IMR-90 (cell line): Measurements from ENCODE around the gene HECW1. TPM values are rescaled to one million over a fixed set of nuclear protein-coding genes. Genes with fewer than 3 reads are reported as not detected.

ENCODE experiments used
- ATAC-seq: fragments of 200-7000 bp; cut with Tn5 transposase; 2 replicates; pipeline ENCODE4 v1.9.1; 2020; ENCODE audit warnings: low read depth, mild to moderate bottlenecking, moderate library complexity
- BruUV-seq: library from RNA; stranded (reverse); fragments of 400-500 nt; replicated peaks from 2 replicates; lab custom pipeline; 2021; lab: Mats Ljungman, UMichigan
- CTCF ChIA-PET: fragments of 300-600 bp; formaldehyde crosslinking; extraction: SDS; loops from one replicate; lab custom pipeline; 2021; ENCODE audit warnings: antibody characterized with exemption; lab: Yijun Ruan, JAX
- POLR2A ChIA-PET: fragments of 300-600 bp; sonication (Branson Sonifier 250); formaldehyde crosslinking; loops from one replicate; lab custom pipeline; 2022; ENCODE audit warnings: antibody characterized with exemption; ENCODE audit not compliant: unreplicated experiment; lab: Charles Lee
- DNase-seq: peaks from one replicate; pipeline ENCODE4 v3.0.0; 2013
- H2AFZ ChIP-seq: replicated peaks from 2 replicates; pipeline ENCODE3; 2013; ENCODE audit warnings: low read length, mild to moderate bottlenecking; ENCODE audit not compliant: poor library complexity
- H2AK5ac ChIP-seq: 2 replicates; pipeline ENCODE4 v1.6.1; 2013; ENCODE audit warnings: low read depth, low read length, inconsistent platforms
- H2AK9ac ChIP-seq: replicated peaks from 2 replicates; pipeline ENCODE3; 2013; ENCODE audit warnings: mild to moderate bottlenecking, low read depth, low read length, moderate library complexity; ENCODE audit not compliant: poor library complexity
- H2BK120ac ChIP-seq: 2 replicates; pipeline ENCODE4 v1.6.1; 2013; ENCODE audit warnings: low read depth, low read length, inconsistent platforms
- H2BK15ac ChIP-seq: 3 replicates; pipeline ENCODE4 v1.6.1; 2013; ENCODE audit warnings: low read depth, low read length, inconsistent platforms
- H2BK20ac ChIP-seq: 2 replicates; pipeline ENCODE4 v1.6.1; 2013; ENCODE audit warnings: low read depth, mild to moderate bottlenecking, inconsistent platforms, low read length, moderate library complexity
- H2BK5ac ChIP-seq: 2 replicates; pipeline ENCODE4 v1.6.1; 2013; ENCODE audit warnings: mild to moderate bottlenecking, low read depth, low read length, inconsistent platforms; ENCODE audit not compliant: poor library complexity, severe bottlenecking
- H3K14ac ChIP-seq: replicated peaks from 2 replicates; pipeline ENCODE4 v1.6.1; 2013; ENCODE audit warnings: low read depth, low read length, inconsistent platforms
- H3K18ac ChIP-seq: 2 replicates; pipeline ENCODE4 v1.6.1; 2013; ENCODE audit warnings: low read depth, low read length, control low read depth
- H3K23ac ChIP-seq: 2 replicates; pipeline ENCODE4 v1.6.1; 2013; ENCODE audit warnings: low read depth, low read length, inconsistent platforms
- H3K27ac ChIP-seq: 2 replicates; pipeline ENCODE4 v1.5.1; 2013; ENCODE audit warnings: mild to moderate bottlenecking, control low read depth, low read length; ENCODE audit not compliant: insufficient read depth
- H3K27me3 ChIP-seq: 2 replicates; pipeline ENCODE4 v1.6.1; 2013; ENCODE audit warnings: low read length; ENCODE audit not compliant: control insufficient read depth, insufficient read depth
- H3K36me3 ChIP-seq: 2 replicates; pipeline ENCODE4 v1.6.1; 2013; ENCODE audit warnings: low read length, mixed read lengths; ENCODE audit not compliant: control insufficient read depth, insufficient read depth
- H3K4ac ChIP-seq: 2 replicates; pipeline ENCODE4 v1.6.1; 2013; ENCODE audit warnings: low read depth, low read length, inconsistent platforms
- H3K4me1 ChIP-seq: 2 replicates; pipeline ENCODE4 v1.6.1; 2013; ENCODE audit warnings: low read length, mixed read lengths; ENCODE audit not compliant: control insufficient read depth, insufficient read depth
- H3K4me2 ChIP-seq: 2 replicates; pipeline ENCODE4 v1.6.1; 2013; ENCODE audit warnings: low read depth, mild to moderate bottlenecking, control low read depth, low read length, moderate library complexity
- H3K4me3 ChIP-seq: 2 replicates; pipeline ENCODE4 v1.5.1; 2013; ENCODE audit warnings: low read depth, mild to moderate bottlenecking, control low read depth, low read length, moderate library complexity; ENCODE audit not compliant: insufficient read depth
- H3K56ac ChIP-seq: 2 replicates; pipeline ENCODE4 v1.6.1; 2013; ENCODE audit warnings: low read length, inconsistent platforms; ENCODE audit not compliant: insufficient read depth; ENCODE audit errors: extremely low read depth
- H3K79me1 ChIP-seq, 2 experiments: 2 replicates each; pipeline ENCODE4 v1.6.1; 2013; ENCODE audit warnings: low read length in 2 of 2, inconsistent platforms in 1 of 2, low read depth in 1 of 2
- H3K9ac ChIP-seq: 2 replicates; pipeline ENCODE4 v1.6.1; 2013; ENCODE audit warnings: low read depth, low read length, control low read depth
- H3K9me1 ChIP-seq: 2 replicates; pipeline ENCODE4 v1.6.1; 2013; ENCODE audit warnings: low read length, inconsistent platforms; ENCODE audit not compliant: insufficient read depth
- H3K9me3 ChIP-seq: 2 replicates; pipeline ENCODE4 v1.6.1; 2013; ENCODE audit warnings: low read length; ENCODE audit not compliant: control insufficient read depth, insufficient read depth
- H4K20me1 ChIP-seq: 2 replicates; pipeline ENCODE4 v1.6.1; 2013; ENCODE audit warnings: low read length, inconsistent platforms; ENCODE audit not compliant: insufficient read depth
- H4K5ac ChIP-seq: 2 replicates; pipeline ENCODE4 v1.6.1; 2013; ENCODE audit warnings: mild to moderate bottlenecking, low read depth, low read length, control low read depth
- H4K8ac ChIP-seq, 2 experiments: 2 replicates each; pipeline ENCODE4 v1.6.1; 2013; ENCODE audit warnings: low read depth in 2 of 2, low read length in 2 of 2, control low read depth in 1 of 2, inconsistent platforms in 1 of 2
- H4K91ac ChIP-seq: 2 replicates; pipeline ENCODE4 v1.6.1; 2013; ENCODE audit warnings: low read depth, low read length, inconsistent platforms; ENCODE audit not compliant: insufficient read depth
- CHD1 ChIP-seq: IDR thresholded peaks from 2 replicates; pipeline ENCODE4 v1.6.1; 2012; ENCODE audit warnings: low read depth, low read length, improper control_type of control experiment
- CTCF ChIP-seq: conservative IDR thresholded peaks from 2 replicates; pipeline ENCODE4 v1.5.1; 2012; ENCODE audit warnings: mild to moderate bottlenecking, low read depth, low read length, improper control_type of control experiment
- FOS ChIP-seq: fragments of 150-350 bp; IDR thresholded peaks from 2 replicates; pipeline ENCODE4 v1.6.1; 2016; ENCODE audit warnings: low read depth, low read length
- MAFK ChIP-seq: IDR thresholded peaks from 2 replicates; pipeline ENCODE4 v1.6.1; 2012; ENCODE audit warnings: low read depth, low read length, improper control_type of control experiment
- MAZ ChIP-seq: IDR thresholded peaks from 2 replicates; pipeline ENCODE4 v1.6.1; 2012; ENCODE audit warnings: low read depth, mild to moderate bottlenecking, low read length, improper control_type of control experiment, moderate library complexity, borderline replicate concordance
- NFE2L2 ChIP-seq: fragments of 150-350 bp; IDR thresholded peaks from 2 replicates; pipeline ENCODE4 v1.6.1; 2016; ENCODE audit warnings: low read depth, mild to moderate bottlenecking, low read length
- POLR2A ChIP-seq: IDR thresholded peaks from 2 replicates; pipeline ENCODE4 v1.6.1; 2012; ENCODE audit warnings: mild to moderate bottlenecking, low read depth, low read length
- RAD21 ChIP-seq: IDR thresholded peaks from 2 replicates; pipeline ENCODE4 v1.6.1; 2012; ENCODE audit warnings: low read length, improper control_type of control experiment
- RFX5 ChIP-seq: IDR thresholded peaks from 2 replicates; pipeline ENCODE4 v1.8.0; 2012; ENCODE audit warnings: low read depth, mild to moderate bottlenecking, low read length, moderate library complexity
- SMC3 ChIP-seq: fragments of 150-350 bp; IDR thresholded peaks from 2 replicates; pipeline ENCODE4 v1.6.1; 2016; ENCODE audit warnings: low read depth, mild to moderate bottlenecking, antibody characterized with exemption, low read length, moderate library complexity
- WGBS, 2 experiments: methylation state at CpG; one replicate each; pipeline versions ENCODE4 v1.1.5 to v1.1.7; 2013; ENCODE audit warnings: missing lambda C conversion rate in 2 of 2; ENCODE audit not compliant: insufficient read length in 1 of 2; ENCODE audit errors: extremely low coverage in 2 of 2; 5-methylcytosine and 5-hydroxymethylcytosine counted together
- dilution Hi-C: fragments of 300-500 bp; cut with HindIII; formaldehyde crosslinking; loops from one replicate; pipeline ENCODE4 v1.14.3; 2018; ENCODE audit warnings: low sequenced_read_pairs; ENCODE audit not compliant: unreplicated experiment
- in situ Hi-C: fragments of 300-500 bp; cut with MboI; formaldehyde crosslinking; loops from 3 replicates; pipeline ENCODE4 v1.14.3; 2019; ENCODE audit warnings: low sequenced_read_pairs, inconsistent platforms, mixed read lengths
- intact Hi-C: fragments of 100-400 bp; cut with micrococcal nuclease; formaldehyde crosslinking; loops from 2 replicates; pipeline ENCODE4 v1.10.0; 2022
- polyA plus RNA-seq, 3 experiments: library from polyadenylated mRNA; depleted of rRNA; stranded (reverse); fragments of >200 nt; gene quantifications; 2 replicates each; pipeline ENCODE4 v1.2.3, GENCODE V29; 2012; ENCODE audit warnings: low replicate concordance in 1 of 3
- total RNA-seq: library from RNA; depleted of rRNA; stranded (reverse); fragments of >200 nt; gene quantifications from 2 replicates; pipeline ENCODE4 v1.2.3, GENCODE V29; 2012
- TF ChIP-seq, protein P1 (sequence below): fragments of 150-350 bp; IDR thresholded peaks from 2 replicates; pipeline ENCODE4 v1.6.1; 2016; ENCODE audit warnings: low read depth, mild to moderate bottlenecking, low read length, moderate library complexity, borderline replicate concordance

HECW1 gene
- total and polyA plus RNA-seq, 2 of the 4 experiments (the other 2 are of a cell fraction) = 0.56 to 1.3 TPM

DNA sequence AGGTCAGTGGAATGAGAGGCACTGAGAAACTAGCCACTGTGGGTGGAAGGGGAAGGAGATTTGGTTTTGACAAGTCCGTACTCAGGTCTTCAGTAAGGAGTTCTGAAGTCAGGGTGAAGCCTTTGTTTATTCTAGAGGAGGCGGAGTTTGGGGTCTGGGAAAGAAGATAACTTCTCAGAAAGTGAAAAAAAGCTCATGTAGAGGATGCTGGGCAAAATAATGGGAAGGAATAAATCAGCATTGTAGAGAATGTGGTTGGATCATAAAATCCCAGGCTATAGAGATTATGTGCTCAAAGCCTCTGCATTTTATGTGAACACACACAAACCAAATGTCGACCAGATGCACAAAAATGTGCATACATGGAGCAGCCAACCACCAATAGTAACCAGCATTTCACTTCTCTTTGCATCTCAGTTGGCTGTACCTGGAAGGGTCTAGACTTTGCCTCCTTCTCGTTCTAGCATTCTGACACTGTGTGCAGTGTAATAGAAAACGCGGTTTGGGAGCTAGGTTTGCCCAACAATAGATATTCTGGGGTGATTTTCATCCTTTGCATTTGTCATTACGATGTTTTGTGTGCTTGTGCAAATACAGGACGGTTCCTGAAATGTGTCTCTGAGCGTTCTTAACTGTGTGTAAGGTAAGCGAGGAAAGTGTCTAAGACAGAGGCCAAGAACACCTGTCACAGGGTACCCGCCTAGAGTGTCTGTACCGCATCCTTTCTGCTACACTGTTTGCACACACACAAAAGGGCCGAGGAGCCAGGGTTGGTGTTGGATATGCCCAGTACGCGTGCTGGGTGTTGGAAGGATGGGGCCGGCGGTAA, 603 bp upstream of the HECW1 start:
- H2BK5ac ChIP-seq = no peak overlapping the region
- no peak for TF ChIP-seq RFX5
- TF ChIP-seq, protein P1, sequence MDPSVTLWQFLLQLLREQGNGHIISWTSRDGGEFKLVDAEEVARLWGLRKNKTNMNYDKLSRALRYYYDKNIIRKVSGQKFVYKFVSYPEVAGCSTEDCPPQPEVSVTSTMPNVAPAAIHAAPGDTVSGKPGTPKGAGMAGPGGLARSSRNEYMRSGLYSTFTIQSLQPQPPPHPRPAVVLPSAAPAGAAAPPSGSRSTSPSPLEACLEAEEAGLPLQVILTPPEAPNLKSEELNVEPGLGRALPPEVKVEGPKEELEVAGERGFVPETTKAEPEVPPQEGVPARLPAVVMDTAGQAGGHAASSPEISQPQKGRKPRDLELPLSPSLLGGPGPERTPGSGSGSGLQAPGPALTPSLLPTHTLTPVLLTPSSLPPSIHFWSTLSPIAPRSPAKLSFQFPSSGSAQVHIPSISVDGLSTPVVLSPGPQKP = no peak
- no peak for TF ChIP-seq POLR2A
- no peak for TF ChIP-seq MAFK
- no peak for TF ChIP-seq NFE2L2
- no peak for TF ChIP-seq CHD1
- TF ChIP-seq SMC3 = no peak
- TF ChIP-seq RAD21 = no peak
- no peak for TF ChIP-seq CTCF
- no peak for TF ChIP-seq FOS
- TF ChIP-seq MAZ = no peak
- H3K36me3 ChIP-seq = no peaks in the 10 kb centered on the region
- H3K9ac ChIP-seq = no peak overlapping the region
- no TSS peak for BruUV-seq
- H3K27me3 ChIP-seq = peaks cover 54% of the 10 kb centered on the region
- no peak overlapping the region for H4K5ac ChIP-seq
- POLR2A ChIA-PET = no interaction called here
- no peak overlapping the region for H3K4me2 ChIP-seq
- no peak overlapping the region for H3K14ac ChIP-seq
- no peak overlapping the region for H2AK9ac ChIP-seq
- H2BK15ac ChIP-seq = no peak overlapping the region
- no peak overlapping the region for H4K8ac ChIP-seq
- no peak overlapping the region for H4K91ac ChIP-seq
- CTCF ChIA-PET = no interaction called here
- H3K18ac ChIP-seq = no peak overlapping the region
- peaks cover 4% of the 10 kb centered on the region; the same call in 1 of the 2 replicates for H3K4me1 ChIP-seq
- no peaks in the 10 kb centered on the region for H3K79me1 ChIP-seq
- H2BK120ac ChIP-seq = no peak overlapping the region
- no peak overlapping the region for H3K4me3 ChIP-seq
- no peak overlapping the region for H3K4ac ChIP-seq
- dilution Hi-C loops (no loop called here), in situ Hi-C loops (no loop called here), intact Hi-C loops (no loop called here)
- H3K9me1 ChIP-seq = no peaks in the 10 kb centered on the region
- H3K27ac ChIP-seq = no peak overlapping the region
- DNase-seq (no peak), ATAC-seq (no peak)
- H2BK20ac ChIP-seq = no peak overlapping the region
- H3K9me3 ChIP-seq = no peaks in the 10 kb centered on the region
- no peak overlapping the region for H2AK5ac ChIP-seq
- no peak overlapping the region for H3K56ac ChIP-seq
- WGBS, 2 experiments = 36% methylated on average over 4 of the region's 17 CpGs; no CpG with 5 or more reads in 1 of the 2 experiments
- no peak overlapping the region; the same call in 1 of the 2 replicates for H3K23ac ChIP-seq
- no peak overlapping the region for H2AFZ ChIP-seq
- H4K20me1 ChIP-seq = no peaks in the 10 kb centered on the region
